OCI-LY3 (cell line): ENCODE data around the gene INSRR.

Experiments
- CTCF ChIP-seq: fragments of 200-600, 300-600 bp; sonication (generic); IDR thresholded peaks from 2 replicates; pipeline ENCODE4 v1.5.1; 2014; ENCODE audit warnings: antibody characterized with exemption, low read length, low read depth
- EZH2phosphoT487 ChIP-seq: fragments of 200-600 bp; shearing (Covaris generic); IDR thresholded peaks from 2 replicates; pipeline ENCODE4 v1.6.1; 2018; ENCODE audit warnings: antibody characterized with exemption, mixed run types, low read depth

- no peak for TF ChIP-seq CTCF
- no peak for TF ChIP-seq EZH2phosphoT487
Observed at GRCh38 chr1:156874572-156875340, 15.8 kb upstream of the INSRR start.
